GM19238 (cell line): Measurements from ENCODE around the gene AP1S3.
"Not testable (repeated sequence)": the region's sequence is repeated elsewhere in the genome, so short reads cannot be mapped to it uniquely, and the experiment has no call there.

Source experiments
- DNase-seq: peaks from one replicate; pipeline ENCODE4 v3.0.0; 2011; ENCODE audit warnings: low spot score; ENCODE audit not compliant: insufficient read length

AP1S3 gene

GRCh38 chr2:223853425-223853837, 16.0 kb upstream of the AP1S3 start:
- DNase-seq = no peak

DNA sequence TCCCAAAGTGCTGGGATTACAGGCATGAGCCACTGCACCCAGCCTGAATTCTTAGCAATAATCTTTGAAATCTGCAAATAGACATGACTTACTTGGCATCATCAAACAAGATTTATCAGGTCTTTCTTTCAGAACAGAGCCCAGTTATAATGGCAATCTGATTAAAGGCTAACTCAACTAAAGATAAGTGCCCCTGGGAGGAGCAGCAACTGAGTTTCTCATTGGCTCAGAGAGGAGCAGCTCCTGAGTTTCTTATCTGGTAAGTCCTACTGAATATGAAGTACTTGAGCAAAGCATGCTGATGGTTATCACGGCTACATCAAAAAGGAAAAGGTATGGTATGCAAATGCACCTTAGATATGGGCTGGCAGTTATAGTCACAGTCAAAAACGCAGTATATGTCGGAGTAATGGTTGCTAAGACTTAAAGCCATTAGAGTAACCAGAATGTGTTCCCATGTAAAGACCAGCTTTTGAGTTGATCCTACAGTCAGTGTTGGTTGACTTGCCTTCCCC, 15.0 kb upstream of the AP1S3 start:
- DNase-seq = no peak

- no peak for DNase-seq
Measured at GRCh38 chr2:223847410-223847809, 10.0 kb upstream of the AP1S3 start.

DNA sequence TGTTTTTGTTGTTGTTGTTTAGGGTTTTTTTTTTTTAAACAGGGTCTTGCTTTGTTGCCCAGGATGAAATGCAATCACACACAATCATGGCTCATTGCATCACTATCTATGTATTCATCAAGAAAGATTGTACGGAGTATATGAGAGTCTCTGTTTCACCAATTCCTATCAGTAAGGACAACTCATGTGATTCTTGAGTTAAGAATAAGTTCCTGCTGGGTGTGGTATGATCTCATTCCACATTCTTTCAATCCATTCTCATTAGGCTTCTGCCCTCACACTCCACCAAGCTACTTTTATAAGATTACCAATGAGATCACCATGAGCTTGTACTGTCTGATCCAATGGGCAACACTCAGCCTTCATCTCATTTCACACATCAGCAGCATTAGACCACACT, 9.1 kb upstream of the AP1S3 start:
- DNase-seq = no peak

GRCh38 chr2:223841436-223842190, 4.2 kb upstream of the AP1S3 start:
- no peak for DNase-seq

- peak; percentile 71 for DNase-seq
Measured at GRCh38 chr2:223835701-223836532, 1.5 kb downstream of the AP1S3 start.

GRCh38 chr2:223834431-223834830, 3.0 kb downstream of the AP1S3 start:
- no peak for DNase-seq

- no peak for DNase-seq
Measured at GRCh38 chr2:223832241-223832903, 5.0 kb downstream of the AP1S3 start.

DNA sequence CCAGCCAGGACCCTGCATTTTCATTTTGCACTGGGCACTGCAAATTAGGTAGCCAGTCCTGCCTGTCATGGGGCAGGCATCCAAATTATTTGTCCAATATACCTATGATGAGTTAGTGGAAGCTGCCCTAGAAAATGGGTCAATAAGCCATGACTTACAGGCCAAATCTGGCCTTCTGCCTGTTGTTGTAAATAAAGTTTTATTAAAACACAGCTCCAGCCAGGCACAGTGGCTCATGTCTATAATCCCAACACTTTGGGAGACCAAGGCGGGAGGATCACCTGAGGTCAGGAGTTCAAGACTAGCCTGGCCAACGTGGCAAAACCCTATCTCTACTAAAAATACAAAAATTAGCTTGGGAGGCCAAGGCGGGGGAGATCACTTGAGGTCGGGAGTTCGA, 8.3 kb downstream of the AP1S3 start:
- no peak for DNase-seq

DNA sequence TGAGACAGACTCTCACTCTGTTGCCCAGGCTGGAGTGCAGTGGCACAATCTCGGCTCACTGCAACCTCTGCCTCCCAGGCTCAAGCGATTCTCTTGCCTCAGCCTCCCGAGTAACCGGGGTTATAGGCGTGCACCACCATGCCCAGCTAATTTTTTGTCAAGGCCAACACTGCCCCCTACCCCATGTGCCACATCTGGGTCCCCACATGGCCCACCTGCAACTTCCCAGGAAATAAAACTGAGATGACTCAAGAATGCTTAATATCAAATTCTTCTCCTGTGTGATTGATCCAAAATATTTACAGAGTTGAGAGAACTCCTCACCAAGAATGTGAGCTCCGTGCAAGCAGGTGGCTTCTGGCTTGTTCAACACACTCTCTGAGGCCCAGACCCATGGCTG, 9.1 kb downstream of the AP1S3 start:
- no peak for DNase-seq

DNA sequence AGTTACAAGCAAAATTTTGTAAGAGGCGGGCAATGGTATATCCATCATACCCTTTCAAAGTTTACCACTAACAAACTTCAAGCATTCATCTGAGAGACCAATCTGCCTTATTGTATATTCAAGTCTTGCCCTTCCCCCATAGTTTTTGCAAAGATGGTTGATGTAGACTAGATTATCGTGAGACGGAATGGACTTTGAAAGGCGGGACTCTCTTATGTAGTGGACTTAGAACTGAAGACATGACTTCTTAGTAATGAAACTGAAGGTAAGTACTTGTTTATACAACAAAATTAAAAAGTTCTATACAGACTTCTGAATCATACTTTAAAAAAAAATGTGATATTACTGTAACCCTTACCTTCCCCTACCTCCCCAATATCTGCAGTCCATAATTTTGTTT, 10.4 kb downstream of the AP1S3 start:
- no peak for DNase-seq

DNA sequence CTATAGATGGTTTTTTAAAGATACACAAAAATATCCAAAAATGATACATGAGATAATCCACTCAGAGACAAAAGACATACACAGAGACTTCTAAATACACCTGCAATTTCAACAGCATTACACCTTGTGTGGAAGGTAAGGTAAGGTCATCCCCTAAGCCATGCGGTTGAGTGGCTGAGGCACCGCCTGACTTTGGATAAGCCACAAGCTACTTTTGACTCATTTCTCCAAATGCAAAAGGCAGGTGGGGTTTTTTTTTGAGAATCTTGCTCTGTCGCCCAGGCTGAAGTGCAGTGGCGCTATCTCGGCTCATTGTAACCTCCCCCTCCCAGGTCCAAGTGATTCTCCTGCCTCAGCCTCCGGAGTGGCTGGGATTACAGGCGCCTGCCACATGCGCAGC, 13.1 kb downstream of the AP1S3 start:
- DNase-seq = no peak

GRCh38 chr2:223822818-223823217, 14.6 kb downstream of the AP1S3 start:
- DNase-seq = no peak

DNA sequence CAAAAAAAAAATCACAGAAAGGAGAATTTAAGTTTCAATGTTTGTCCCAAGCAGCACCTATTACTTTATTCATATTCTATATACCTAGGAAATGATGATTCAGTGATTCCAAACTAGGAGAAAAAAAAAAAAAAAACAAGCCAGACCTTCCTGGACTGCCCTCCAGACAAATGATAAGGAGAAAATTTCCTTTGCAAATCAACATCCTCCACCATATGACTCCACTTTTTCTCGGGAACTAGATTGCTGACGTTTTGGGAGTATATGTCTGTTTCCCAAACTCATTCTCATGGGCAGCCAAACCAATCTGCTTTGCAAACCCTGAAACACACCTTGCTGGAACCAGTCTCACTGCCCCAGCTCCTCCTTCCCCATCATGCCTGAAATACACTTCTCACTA, 16.8 kb downstream of the AP1S3 start:
- DNase-seq = no peak

- no peak for DNase-seq
Measured at GRCh38 chr2:223819891-223820290, 17.5 kb downstream of the AP1S3 start.

DNA sequence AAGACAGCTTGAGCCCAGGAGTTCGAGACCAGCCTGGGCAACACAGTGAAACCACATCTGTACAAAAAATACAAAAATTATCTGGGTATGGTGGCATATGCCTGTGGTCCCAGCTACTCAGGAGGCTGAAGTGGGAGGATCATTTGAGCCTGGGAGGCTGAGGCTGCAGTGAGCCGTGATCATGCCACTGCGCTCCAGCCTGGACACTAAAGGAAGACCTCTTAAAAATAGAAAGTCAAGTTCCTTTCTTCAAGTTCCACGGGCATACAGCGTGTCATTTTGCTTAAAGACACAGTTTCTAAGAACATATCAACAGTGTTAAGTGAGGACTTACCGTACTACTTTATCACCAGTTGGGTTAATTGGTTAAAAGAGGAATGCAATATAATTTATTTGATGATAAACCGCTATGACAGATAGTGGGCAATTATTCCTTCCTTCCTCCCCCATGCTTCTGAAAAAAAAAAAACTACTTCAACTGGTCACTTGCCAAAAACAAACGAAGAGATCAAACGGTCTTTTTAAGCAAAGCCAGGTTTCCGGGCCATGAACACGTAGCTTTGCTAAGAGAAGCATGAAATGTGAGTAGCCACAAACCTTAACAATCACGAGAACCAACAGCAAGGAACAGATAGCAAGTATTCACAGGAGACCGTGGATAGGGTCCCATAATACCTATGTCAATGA, 21.4 kb downstream of the AP1S3 start:
- DNase-seq = no peak

GRCh38 chr2:223815186-223815883, 22.0 kb downstream of the AP1S3 start:
- DNase-seq = no peak

DNA sequence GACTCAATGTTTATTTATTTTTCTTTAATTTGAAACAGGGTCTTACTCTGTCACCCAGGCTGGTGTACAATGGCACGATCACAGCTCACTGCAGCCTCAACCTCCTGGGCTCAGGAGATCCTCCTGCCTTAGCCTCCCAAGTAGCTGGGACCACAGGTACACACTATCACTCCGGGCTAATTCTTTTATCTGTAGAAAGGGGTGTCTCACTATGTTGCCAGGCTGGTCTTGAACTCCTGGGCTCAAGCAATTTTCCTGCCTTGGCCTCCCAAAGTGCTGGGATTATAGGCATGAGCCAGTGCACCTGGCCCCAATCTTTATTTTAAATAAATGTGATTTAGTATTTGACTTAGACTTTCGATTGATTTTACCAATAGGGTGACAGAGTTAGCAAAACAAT, 22.6 kb downstream of the AP1S3 start:
- DNase-seq = not testable (repeated sequence)

- DNase-seq = no peak
Measured at GRCh38 chr2:223813329-223813728, 24.1 kb downstream of the AP1S3 start.

- DNase-seq = no peak
Measured at GRCh38 chr2:223811757-223812156, 25.6 kb downstream of the AP1S3 start.

GRCh38 chr2:223805008-223805407, 32.4 kb downstream of the AP1S3 start:
- DNase-seq = no peak
